Measurements from ENCODE around the gene RMP24.

Gene RMP24

DNA sequence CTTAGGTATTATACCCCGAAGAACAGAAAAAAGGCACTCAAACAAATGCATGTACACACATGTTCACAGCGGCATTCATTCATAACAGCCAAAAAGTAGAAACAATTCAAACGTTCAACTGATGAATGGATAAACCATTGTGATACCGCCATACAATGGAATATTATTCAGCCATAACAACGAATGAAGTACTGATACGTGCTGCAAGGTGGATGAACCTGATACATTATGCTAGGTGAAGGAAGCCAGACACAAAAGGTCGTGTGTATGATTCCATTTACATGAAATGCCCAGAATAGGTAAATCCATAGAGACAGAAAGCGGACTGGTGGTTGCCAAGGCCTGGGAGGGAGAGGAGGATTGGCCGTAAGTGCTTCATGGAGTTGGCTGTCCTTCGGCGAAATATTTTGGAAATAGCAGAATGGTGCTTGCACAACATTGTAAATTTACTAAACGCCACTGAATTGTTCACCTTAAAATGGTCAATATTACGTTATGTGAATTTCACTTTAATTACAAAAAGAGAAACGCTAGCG is 750 bp upstream of the RMP24 start:
- H3K36me3 Mint-ChIP-seq (ENCODE audit: unreplicated experiment): peaks cover 14% of the 10 kb centered on the region
- H3K4me3 Mint-ChIP-seq (ENCODE audit: unreplicated experiment): peak overlapping the region; percentile 98
- H3K27ac Mint-ChIP-seq (ENCODE audit: unreplicated experiment): peak overlapping the region; percentile 94
- peaks cover 8% of the 10 kb centered on the region for H3K27me3 Mint-ChIP-seq (ENCODE audit: unreplicated experiment)
- TF ChIP-seq, protein P1, sequence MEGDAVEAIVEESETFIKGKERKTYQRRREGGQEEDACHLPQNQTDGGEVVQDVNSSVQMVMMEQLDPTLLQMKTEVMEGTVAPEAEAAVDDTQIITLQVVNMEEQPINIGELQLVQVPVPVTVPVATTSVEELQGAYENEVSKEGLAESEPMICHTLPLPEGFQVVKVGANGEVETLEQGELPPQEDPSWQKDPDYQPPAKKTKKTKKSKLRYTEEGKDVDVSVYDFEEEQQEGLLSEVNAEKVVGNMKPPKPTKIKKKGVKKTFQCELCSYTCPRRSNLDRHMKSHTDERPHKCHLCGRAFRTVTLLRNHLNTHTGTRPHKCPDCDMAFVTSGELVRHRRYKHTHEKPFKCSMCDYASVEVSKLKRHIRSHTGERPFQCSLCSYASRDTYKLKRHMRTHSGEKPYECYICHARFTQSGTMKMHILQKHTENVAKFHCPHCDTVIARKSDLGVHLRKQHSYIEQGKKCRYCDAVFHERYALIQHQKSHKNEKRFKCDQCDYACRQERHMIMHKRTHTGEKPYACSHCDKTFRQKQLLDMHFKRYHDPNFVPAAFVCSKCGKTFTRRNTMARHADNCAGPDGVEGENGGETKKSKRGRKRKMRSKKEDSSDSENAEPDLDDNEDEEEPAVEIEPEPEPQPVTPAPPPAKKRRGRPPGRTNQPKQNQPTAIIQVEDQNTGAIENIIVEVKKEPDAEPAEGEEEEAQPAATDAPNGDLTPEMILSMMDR (IDR thresholded peaks at IDR 0.05): no peak
- no peak for DNase-seq (ENCODE audit: extremely low spot score, unreplicated experiment)
- H3K4me1 Mint-ChIP-seq (ENCODE audit: unreplicated experiment): peaks cover 25% of the 10 kb centered on the region
- no peaks in the 10 kb centered on the region for H3K9me3 Mint-ChIP-seq (ENCODE audit: unreplicated experiment)

DNA sequence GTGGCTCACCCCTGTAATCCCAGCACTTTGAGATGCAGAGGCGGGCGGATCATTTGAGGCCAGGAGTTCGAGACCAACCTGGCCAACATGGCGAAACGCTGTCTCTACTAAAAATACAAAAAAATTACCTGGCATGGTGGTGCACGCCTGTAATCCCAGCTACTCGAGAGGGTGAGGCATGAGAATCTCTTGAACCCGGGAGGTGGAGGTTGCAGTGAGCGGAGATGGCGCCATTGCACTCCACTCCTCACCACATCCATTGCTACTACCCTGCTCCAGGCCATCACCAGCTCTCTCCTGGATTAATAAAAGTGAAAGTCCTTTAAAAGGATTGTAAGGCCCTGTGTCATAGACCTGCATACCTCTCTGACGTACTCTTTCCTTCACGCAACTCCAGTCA is 1.2 kb downstream of the RMP24 start:
- H3K4me3 Mint-ChIP-seq (ENCODE audit: unreplicated experiment): peak overlapping the region; percentile 98
- no peak for DNase-seq (ENCODE audit: extremely low spot score, unreplicated experiment)
- peaks cover 25% of the 10 kb centered on the region for H3K4me1 Mint-ChIP-seq (ENCODE audit: unreplicated experiment)
- H3K27ac Mint-ChIP-seq (ENCODE audit: unreplicated experiment): peak overlapping the region; percentile 76
- peaks cover 2% of the 10 kb centered on the region for H3K27me3 Mint-ChIP-seq (ENCODE audit: unreplicated experiment)
- TF ChIP-seq, protein P1 (IDR thresholded peaks at IDR 0.05): no peak
- H3K36me3 Mint-ChIP-seq (ENCODE audit: unreplicated experiment): peaks cover 30% of the 10 kb centered on the region
- H3K9me3 Mint-ChIP-seq (ENCODE audit: unreplicated experiment): no peaks in the 10 kb centered on the region

DNA sequence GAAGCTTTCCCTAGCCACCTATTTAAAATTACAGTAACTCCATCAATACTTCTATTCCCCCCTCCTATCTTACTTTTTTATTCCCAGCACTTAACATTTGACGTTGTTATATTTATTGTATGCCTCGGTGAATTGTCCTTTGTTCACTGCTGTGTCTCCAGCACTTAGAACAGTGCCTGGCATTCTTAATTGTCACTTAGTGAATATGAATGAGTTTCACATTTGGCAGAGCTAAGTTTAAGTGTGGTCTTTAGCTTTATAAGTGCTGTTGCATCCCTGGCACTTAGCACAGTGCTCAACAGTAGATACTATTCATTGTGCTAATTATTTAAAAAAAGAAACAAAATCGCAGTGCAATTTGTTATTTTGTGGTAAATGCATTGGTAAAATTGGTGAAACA is 1.7 kb downstream of the RMP24 start:
- H3K9me3 Mint-ChIP-seq (ENCODE audit: unreplicated experiment): no peaks in the 10 kb centered on the region

DNA sequence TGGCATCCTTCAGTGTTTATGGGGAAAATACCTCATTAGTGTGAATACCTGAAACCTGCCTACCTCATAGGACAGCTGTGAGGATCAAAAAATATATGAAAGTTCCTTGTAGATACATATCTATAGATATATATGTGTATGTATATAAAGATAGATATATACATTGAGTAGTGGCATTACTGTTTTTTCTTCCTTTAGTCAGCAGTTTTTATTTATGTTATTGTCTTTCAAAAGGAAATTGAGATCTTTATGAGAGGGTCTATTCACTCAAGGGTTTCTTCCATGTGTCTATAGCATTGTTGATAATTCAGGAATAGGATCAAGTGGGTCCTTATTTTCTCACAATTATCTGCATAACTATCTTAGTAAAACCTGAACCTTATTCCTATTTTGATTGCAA is 6.6 kb downstream of the RMP24 start:
- no peak for DNase-seq (ENCODE audit: extremely low spot score, unreplicated experiment)
- H3K36me3 Mint-ChIP-seq (ENCODE audit: unreplicated experiment): peaks cover 60% of the 10 kb centered on the region
- peaks cover 5% of the 10 kb centered on the region for H3K9me3 Mint-ChIP-seq (ENCODE audit: unreplicated experiment)
- H3K27me3 Mint-ChIP-seq (ENCODE audit: unreplicated experiment): no peaks in the 10 kb centered on the region
- H3K27ac Mint-ChIP-seq (ENCODE audit: unreplicated experiment): no peak overlapping the region
- TF ChIP-seq, protein P1 (IDR thresholded peaks at IDR 0.05): no peak
- H3K4me1 Mint-ChIP-seq (ENCODE audit: unreplicated experiment): peaks cover 29% of the 10 kb centered on the region
- H3K4me3 Mint-ChIP-seq (ENCODE audit: unreplicated experiment): no peak overlapping the region

More for the DNA sequence above, 1.7 kb downstream of the RMP24 start:
- Mint-ChIP-seq H3K27me3 (ENCODE audit: unreplicated experiment) (no peaks in the 10 kb centered on the region), H3K27ac (ENCODE audit: unreplicated experiment) (no peak overlapping the region), H3K36me3 (ENCODE audit: unreplicated experiment) (peaks cover 32% of the 10 kb centered on the region), H3K4me1 (ENCODE audit: unreplicated experiment) (peaks cover 25% of the 10 kb centered on the region), H3K4me3 (ENCODE audit: unreplicated experiment) (peak overlapping the region; percentile 98)
- TF ChIP-seq, protein P1 (IDR thresholded peaks at IDR 0.05): no peak
- DNase-seq (ENCODE audit: extremely low spot score, unreplicated experiment): no peak

DNA sequence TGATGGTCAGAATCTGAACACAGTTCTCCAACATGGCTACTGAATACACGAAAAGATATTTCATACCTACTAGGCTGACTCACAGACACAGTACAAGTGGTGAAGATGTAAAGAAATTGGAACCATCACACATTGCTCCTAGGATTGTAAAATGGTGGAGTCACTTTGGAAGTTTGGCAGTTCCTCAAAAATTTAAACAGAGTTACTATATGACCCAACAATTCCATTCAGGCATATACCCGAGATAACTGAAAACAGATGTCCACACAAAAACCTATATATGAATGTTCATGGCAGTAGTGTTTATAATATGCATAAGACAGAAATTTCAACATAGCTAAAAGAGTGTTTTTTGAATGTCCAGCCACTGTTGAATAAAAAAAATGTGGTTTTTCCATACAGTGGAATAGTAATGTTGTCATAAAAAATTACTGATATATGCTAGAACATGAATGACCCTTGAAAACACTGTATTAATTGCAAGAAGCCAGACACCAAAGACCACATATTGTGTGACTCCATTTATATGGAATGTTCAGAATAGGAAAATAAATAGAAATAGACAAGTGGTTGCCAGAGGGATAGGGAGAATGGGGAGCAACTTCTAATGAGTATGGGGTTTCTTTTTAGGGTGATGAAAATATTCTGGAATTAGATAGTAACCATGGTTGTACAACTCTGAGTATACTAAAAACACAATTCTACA is 10.1 kb downstream of the RMP24 start:
- no peak overlapping the region for H3K4me3 Mint-ChIP-seq (ENCODE audit: unreplicated experiment)
- no peaks in the 10 kb centered on the region for H3K27me3 Mint-ChIP-seq (ENCODE audit: unreplicated experiment)
- H3K27ac Mint-ChIP-seq (ENCODE audit: unreplicated experiment): peak overlapping the region; percentile 80
- peaks cover 25% of the 10 kb centered on the region for H3K4me1 Mint-ChIP-seq (ENCODE audit: unreplicated experiment)
- peaks cover 5% of the 10 kb centered on the region for H3K9me3 Mint-ChIP-seq (ENCODE audit: unreplicated experiment)
- peaks cover 44% of the 10 kb centered on the region for H3K36me3 Mint-ChIP-seq (ENCODE audit: unreplicated experiment)
- DNase-seq (ENCODE audit: extremely low spot score, unreplicated experiment): no peak
- TF ChIP-seq, protein P1 (IDR thresholded peaks at IDR 0.05): no peak
